ENCODE data around the gene GPD2. TPM values are rescaled to one million over a fixed set of nuclear protein-coding genes. Genes with fewer than 3 reads are reported as not detected.

The GPD2 gene
- total and polyA plus RNA-seq, 12 donors, result 4.5 to 33.8 (median 14.5) TPM

GRCh38 chr2:156471762-156472161 lies 35.6 kb downstream of the GPD2 start:
- DNase-seq, result no peak
- TF ChIP-seq POLR2A (IDR thresholded peaks at IDR 0.05) (no peak), CTCF (IDR thresholded peaks at IDR 0.05) (no peak)
- no peaks in the 10 kb centered on the region for H3K9me3 ChIP-seq (replicated peaks in 1 of 3)
- H3K4me1 ChIP-seq (replicated peaks in 1 of 2), result peaks cover 10 to 20% of the 10 kb centered on the region in 2 donors
- no peak overlapping the region for H3K4me3 ChIP-seq
- no peaks in the 10 kb centered on the region for H3K27me3 ChIP-seq
- no peak overlapping the region for H3K27ac ChIP-seq
- no peaks in the 10 kb centered on the region for H3K36me3 ChIP-seq (replicated peaks in 1 of 2)
- intact Hi-C loops (cut with DNase I), result no loop called here

- no peak for DNase-seq
- H3K4me1 ChIP-seq (replicated peaks in 1 of 2), result peaks cover under 1 to 13% of the 10 kb centered on the region in 2 donors
- no peaks in the 10 kb centered on the region for H3K36me3 ChIP-seq (replicated peaks in 1 of 2)
- no peak overlapping the region for H3K27ac ChIP-seq
- H3K27me3 ChIP-seq, result no peaks in the 10 kb centered on the region
- intact Hi-C loops (cut with DNase I), result no loop called here
- no peaks in the 10 kb centered on the region for H3K9me3 ChIP-seq (replicated peaks in 1 of 3)
- H3K4me3 ChIP-seq, result no peak overlapping the region
- no peak for TF ChIP-seq CTCF (IDR thresholded peaks at IDR 0.05)
- TF ChIP-seq POLR2A (IDR thresholded peaks at IDR 0.05), result no peak
Observed at GRCh38 chr2:156472686-156473085, 36.5 kb downstream of the GPD2 start.

- H3K27ac ChIP-seq, result no peak overlapping the region
- H3K4me3 ChIP-seq, result no peak overlapping the region
- H3K27me3 ChIP-seq, result no peaks in the 10 kb centered on the region
- H3K36me3 ChIP-seq (replicated peaks in 1 of 2), result no peaks in the 10 kb centered on the region
- no peaks in the 10 kb centered on the region for H3K9me3 ChIP-seq (replicated peaks in 1 of 3)
- 86 to 100% (median 95%) methylated on average over 1 of the region's 1 CpG for WGBS, 4 donors
- no peak for DNase-seq
- intact Hi-C loops (cut with DNase I), result no loop called here
- H3K4me1 ChIP-seq (replicated peaks in 1 of 2), result peaks cover 0 to 10% of the 10 kb centered on the region in 2 donors
- TF ChIP-seq POLR2A (IDR thresholded peaks at IDR 0.05), result no peak
- no peak for TF ChIP-seq CTCF (IDR thresholded peaks at IDR 0.05)
Observed at GRCh38 chr2:156473445-156473844, 37.3 kb downstream of the GPD2 start.

- H3K4me3 ChIP-seq, result no peak overlapping the region
- no peak for DNase-seq
- TF ChIP-seq CTCF (IDR thresholded peaks at IDR 0.05) (no peak), POLR2A (IDR thresholded peaks at IDR 0.05) (no peak)
- intact Hi-C loops (cut with DNase I), result no loop called here
- H3K36me3 ChIP-seq (replicated peaks in 1 of 2), result no peaks in the 10 kb centered on the region
- no peaks in the 10 kb centered on the region for H3K9me3 ChIP-seq (replicated peaks in 1 of 3)
- H3K4me1 ChIP-seq (replicated peaks in 1 of 2), result peaks cover 0 to 10% of the 10 kb centered on the region in 2 donors
- WGBS, 4 donors, result 89 to 94% (median 93%) methylated on average over 3 of the region's 3 CpGs
- no peak overlapping the region for H3K27ac ChIP-seq
- no peaks in the 10 kb centered on the region for H3K27me3 ChIP-seq
Observed at GRCh38 chr2:156474401-156474800, 38.2 kb downstream of the GPD2 start.
